ENCODE data around the gene FARS2.

FARS2 gene

GRCh38 chr6:5248302-5249098, 12.8 kb upstream of the FARS2 start:
- Histone ChIP-seq H3K9me3 (ENCODE audit: control insufficient read depth, insufficient read depth, low read depth, low read length) (no peaks in the 10 kb centered on the region), H3K36me3 (ENCODE audit: control insufficient read depth in 2 of 2, insufficient read depth in 1 of 2, low read length in 2 of 2) (peaks cover 0 to 4% of the 10 kb centered on the region in 2 experiments; a peak in 1 of 3 replicates), H3K4me1 (ENCODE audit: control insufficient read depth, insufficient read depth, low read length) (peaks cover 3% of the 10 kb centered on the region), H3K4me3 (ENCODE audit: low read depth, low read length) (no peak overlapping the region), H3K27ac (ENCODE audit: extremely low read depth, low read depth, low read length) (no peak overlapping the region)
- POLR2A ChIA-PET = interaction anchor here (0.8 kb wide), 1 partner anchor 12 kb away, joined by 3 read pairs; the partner anchor contains the start of gene LYRM4
- CTCF ChIA-PET = interaction anchor here (2.4 kb wide), 1 partner anchor 34 kb away, joined by 9 read pairs; no protein-coding TSS in a partner anchor
- TF ChIP-seq ZNF302 (tag by site-specific recombination; IDR thresholded peaks at IDR 0.05; ENCODE audit: low read depth) (no peak), ZNF433 (tag by site-specific recombination; IDR thresholded peaks at IDR 0.05; ENCODE audit: low read depth) (no peak), CTCF (tag by site-specific recombination; IDR thresholded peaks at IDR 0.05) (no peak), ZNF10 (tag by site-specific recombination; IDR thresholded peaks at IDR 0.05) (no peak), PRDM10 (tag by site-specific recombination; IDR thresholded peaks at IDR 0.05) (no peak), WT1 (tag by site-specific recombination; IDR thresholded peaks at IDR 0.05) (no peak), ZNF488 (tag by site-specific recombination; IDR thresholded peaks at IDR 0.05) (no peak), ZNF23 (tag by site-specific recombination; IDR thresholded peaks at IDR 0.05; ENCODE audit: borderline replicate concordance) (no peak), ZFP69B (tag by site-specific recombination; IDR thresholded peaks at IDR 0.05) (no peak), ZBTB48 (tag by site-specific recombination; IDR thresholded peaks at IDR 0.05) (no peak), ZNF221 (tag by site-specific recombination; IDR thresholded peaks at IDR 0.05; ENCODE audit: borderline replicate concordance) (no peak), ZNF830 (tag by site-specific recombination; IDR thresholded peaks at IDR 0.05; ENCODE audit: low read depth) (no peak)

- Histone ChIP-seq H3K9me3 (ENCODE audit: control insufficient read depth, insufficient read depth, low read depth, low read length) (no peaks in the 10 kb centered on the region), H3K4me3 (ENCODE audit: low read depth, low read length) (no peak overlapping the region), H3K4me1 (ENCODE audit: control insufficient read depth, insufficient read depth, low read length) (peaks cover 3% of the 10 kb centered on the region), H3K36me3 (ENCODE audit: control insufficient read depth in 2 of 2, insufficient read depth in 1 of 2, low read length in 2 of 2) (peaks cover 0 to 8% of the 10 kb centered on the region in 2 experiments; a peak in 1 of 3 replicates), H3K27ac (ENCODE audit: extremely low read depth, low read depth, low read length) (no peak overlapping the region)
- ChIA-PET CTCF (interaction anchor here (0.9 kb wide), 1 partner anchor 16 kb away, joined by 4 read pairs; no protein-coding TSS in a partner anchor), POLR2A (no interaction called here)
- no peak for TF ChIP-seq HIC1 (tag by site-specific recombination; IDR thresholded peaks at IDR 0.05)
- no peak for TF ChIP-seq ZNF148 (tag by site-specific recombination; IDR thresholded peaks at IDR 0.05; ENCODE audit: borderline replicate concordance)
- TF ChIP-seq ZNF692 (tag by site-specific recombination; IDR thresholded peaks at IDR 0.05) = no peak
- no peak for TF ChIP-seq ZNF184 (tag by site-specific recombination; IDR thresholded peaks at IDR 0.05)
- TF ChIP-seq ZNF560 (tag by site-specific recombination; IDR thresholded peaks at IDR 0.05; ENCODE audit: borderline replicate concordance) = no peak
- no peak for TF ChIP-seq ZNF133 (tag by site-specific recombination; IDR thresholded peaks at IDR 0.05)
- no peak for TF ChIP-seq ZNF366 (tag by site-specific recombination; conservative IDR thresholded peaks at IDR 0.05)
- no peak for TF ChIP-seq KLF1 (tag by site-specific recombination; IDR thresholded peaks at IDR 0.05)
These were observed 11.7 kb upstream of the FARS2 start for GRCh38 chr6:5249451-5250122.
